K562 (cell line): ENCODE data around the gene GOLGA6L6. TPM values are rescaled to one million over a fixed set of nuclear protein-coding genes. Genes with fewer than 3 reads are reported as not detected.
"Not testable (repeated sequence)": the region's sequence is repeated elsewhere in the genome, so short reads cannot be mapped to it uniquely, and the experiment has no call there.

ENCODE experiments used
- ATAC-seq: fragments of 200-7000 bp; cut with Tn5 transposase; 3 replicates; pipeline ENCODE4 v1.9.1; 2020; ENCODE audit warnings: moderate library complexity
- BruUV-seq: library from RNA; stranded (reverse); fragments of 400-500 nt; replicated peaks from 2 replicates; lab custom pipeline; 2021; lab: Mats Ljungman, UMichigan
- CTCF ChIA-PET: fragments of 300-600 bp; formaldehyde crosslinking; extraction: SDS; loops from one replicate; lab custom pipeline; 2021; ENCODE audit warnings: low intra/inter-chr PET ratio; lab: Yijun Ruan, JAX
- POLR2A ChIA-PET: fragments of 300-600, 350-650 bp; sonication (Branson Sonifier 250); formaldehyde crosslinking; extraction: SDS; loops from one replicate; lab custom pipeline; 2021; ENCODE audit warnings: antibody characterized with exemption, inconsistent platforms; lab: Yijun Ruan, JAX
- DNase-seq, 4 experiments: peaks; one replicate each; pipeline versions ENCODE4 v3.0.0 to v3.0.0-alpha.2; 2011 to 2018; ENCODE audit warnings: low spot score in 3 of 4, mixed read lengths in 3 of 4; ENCODE audit errors: extremely low read depth in 1 of 4
- FAIRE-seq: peaks from 2 replicates; lab custom pipeline; 2011; peaks lifted over from hg19 to GRCh38; lab: Jason Lieb, UNC
- H2AFZ ChIP-seq: 2 replicates; pipeline ENCODE4 v1.6.0; 2011; ENCODE audit warnings: low read depth, low read length, control low read depth, inconsistent platforms
- H3K27ac ChIP-seq: fragments of 200-600 bp; 3 replicates; pipeline ENCODE4 v1.8.0; 2011; ENCODE audit warnings: low read depth, mild to moderate bottlenecking, control low read depth, inconsistent platforms, low read length, moderate library complexity, mixed read lengths; ENCODE audit errors: extremely low read depth
- H3K27me3 ChIP-seq, 2 experiments: fragments of 300-600 bp in 1 of 2; 2 replicates in 1 of 2; 3 replicates in 1 of 2; pipeline versions ENCODE4 v1.6.0 to v1.8.0; 2011; ENCODE audit warnings: inconsistent platforms in 2 of 2, low read length in 2 of 2, mild to moderate bottlenecking in 1 of 2, mixed read lengths in 1 of 2, moderate library complexity in 1 of 2; ENCODE audit not compliant: control insufficient read depth in 2 of 2, insufficient read depth in 2 of 2
- H3K36me3 ChIP-seq: fragments of 300-600 bp; 3 replicates; pipeline ENCODE4 v1.8.0; 2011; ENCODE audit warnings: mild to moderate bottlenecking, low read length, inconsistent platforms; ENCODE audit not compliant: control insufficient read depth, insufficient read depth
- H3K4me1 ChIP-seq, 2 experiments: fragments of 200-600 bp in 1 of 2; replicated peaks in 1 of 2; 2 replicates in 1 of 2; 3 replicates in 1 of 2; pipeline versions ENCODE4 v1.5.1 to v1.8.0; 2011; ENCODE audit warnings: inconsistent platforms in 2 of 2, low read length in 2 of 2, mild to moderate bottlenecking in 1 of 2, mixed read lengths in 1 of 2, moderate library complexity in 1 of 2; ENCODE audit not compliant: control insufficient read depth in 2 of 2, insufficient read depth in 2 of 2
- H3K4me2 ChIP-seq: 2 replicates; pipeline ENCODE4 v1.6.1; 2011; ENCODE audit warnings: low read length, control low read depth, inconsistent platforms, mixed read lengths; ENCODE audit not compliant: insufficient read depth
- H3K4me3 ChIP-seq: fragments of 200-600 bp; sonication (generic), shearing (Covaris generic); 2 replicates; pipeline ENCODE4 v1.5.1; 2016; ENCODE audit warnings: control low read depth, inconsistent platforms
- H3K79me2 ChIP-seq: fragments of 200-600 bp; 3 replicates; pipeline ENCODE4 v1.8.0; 2011; ENCODE audit warnings: low read length, inconsistent platforms; ENCODE audit not compliant: control insufficient read depth, insufficient read depth
- H3K9ac ChIP-seq, 2 experiments: 2 replicates each; pipeline versions ENCODE4 v1.6.0 to v1.6.1; 2011; ENCODE audit warnings: low read depth in 2 of 2, low read length in 2 of 2, control low read depth in 1 of 2, inconsistent platforms in 1 of 2, mild to moderate bottlenecking in 1 of 2, mixed read lengths in 1 of 2; ENCODE audit not compliant: insufficient read depth in 1 of 2
- H3K9me1 ChIP-seq: one replicate; pipeline ENCODE4 v1.6.0; 2011; ENCODE audit warnings: inconsistent platforms, mild to moderate bottlenecking, low read length, moderate library complexity; ENCODE audit not compliant: control insufficient read depth, insufficient read depth
- H3K9me3 ChIP-seq: replicated peaks from 2 replicates; pipeline ENCODE4 v1.5.1; 2011; ENCODE audit warnings: low read depth, low read length, inconsistent platforms; ENCODE audit not compliant: control insufficient read depth, insufficient read depth
- H4K20me1 ChIP-seq: replicated peaks from 2 replicates; pipeline ENCODE4 v1.6.1; 2011; ENCODE audit warnings: low read length, inconsistent platforms, mixed read lengths; ENCODE audit not compliant: control insufficient read depth, insufficient read depth
- WGBS: fragments of 100-300 bp; shearing (Covaris generic); methylation state at CpG from one replicate; pipeline ENCODE4 v1.1.6; 2016; ENCODE audit warnings: low coverage, mixed read lengths; ENCODE audit not compliant: insufficient coverage; ENCODE audit errors: missing lambda C conversion rate; 5-methylcytosine and 5-hydroxymethylcytosine counted together
- in situ Hi-C: fragments of 300-500 bp; cut with MboI; formaldehyde crosslinking; loops from 4 replicates; pipeline ENCODE4 v1.15.0; 2018; ENCODE audit warnings: inconsistent platforms, mixed read lengths
- intact Hi-C: fragments of 100-400 bp; cut with micrococcal nuclease; formaldehyde crosslinking; loops from 2 replicates; pipeline ENCODE4 v1.14.2; 2022
- polyA plus RNA-seq, 8 experiments: library from polyadenylated mRNA; depleted of rRNA in 4 of 8; stranded (reverse) in 5 of 8; unstranded in 3 of 8; fragments of >200 nt; fragmentation: Nextera tagmentation in 2 of 8; fragmentation: Illumina TruSeq in 1 of 8; extraction: Ambion mirVana in 2 of 8; extraction: Trizol in 1 of 8; gene quantifications; 2 replicates each; pipeline versions ENCODE4 v1.2.1 to v1.2.3, GENCODE V29; 2011 to 2014; ENCODE audit warnings: inconsistent platforms in 1 of 8, missing spikeins in 1 of 8
- total RNA-seq, 7 experiments: library from RNA; depleted of rRNA in 6 of 7; stranded (reverse); fragments of >200 nt in 6 of 7; fragmentation: Illumina TruSeq in 2 of 7; extraction: Trizol in 2 of 7; gene quantifications; 2 replicates each; pipeline versions ENCODE4 v1.2.1 to v1.2.3, GENCODE V29; 2011 to 2021; ENCODE audit warnings: low replicate concordance in 1 of 7

The GOLGA6L6 gene
- total and polyA plus RNA-seq, 9 of the 15 experiments (the other 6 are each of a cell fraction or from before 2014, with no cell fraction given): not detected

- H3K36me3 ChIP-seq, H3K4me1 ChIP-seq, DNase-seq, H3K9me3 ChIP-seq, BruUV-seq, POLR2A ChIA-PET, H3K27me3 ChIP-seq, ATAC-seq, CTCF ChIA-PET, in situ Hi-C loops, H3K4me2 ChIP-seq, H3K9me1 ChIP-seq, H3K4me3 ChIP-seq, FAIRE-seq, H3K9ac ChIP-seq, H2AFZ ChIP-seq, H4K20me1 ChIP-seq, intact Hi-C loops, H3K79me2 ChIP-seq, H3K27ac ChIP-seq: not testable (repeated sequence)
- WGBS: no CpG with 5 or more reads among the region's 5 CpGs
These were observed 39.9 kb downstream of the GOLGA6L6 start for GRCh38 chr15:20501512-20502222.

- H4K20me1 ChIP-seq, H3K9me3 ChIP-seq, BruUV-seq, in situ Hi-C loops, H3K79me2 ChIP-seq, H3K4me3 ChIP-seq, H3K27me3 ChIP-seq, H3K27ac ChIP-seq, H3K4me1 ChIP-seq, intact Hi-C loops, H3K9ac ChIP-seq, H3K36me3 ChIP-seq, ATAC-seq, H3K4me2 ChIP-seq, H2AFZ ChIP-seq, FAIRE-seq, H3K9me1 ChIP-seq, CTCF ChIA-PET, POLR2A ChIA-PET: not testable (repeated sequence)
- no CpG with 5 or more reads among the region's 9 CpGs for WGBS
- DNase-seq: peak in 1 of 4 experiments; percentile 8
These were observed 43.8 kb downstream of the GOLGA6L6 start for GRCh38 chr15:20497781-20498180.

GRCh38 chr15:20493035-20493434, 48.6 kb downstream of the GOLGA6L6 start:
- H3K4me2 ChIP-seq, CTCF ChIA-PET, H4K20me1 ChIP-seq, H3K4me3 ChIP-seq, H2AFZ ChIP-seq, H3K79me2 ChIP-seq, H3K9me1 ChIP-seq, H3K27me3 ChIP-seq, BruUV-seq, POLR2A ChIA-PET, ATAC-seq, H3K4me1 ChIP-seq, H3K9ac ChIP-seq, intact Hi-C loops, H3K27ac ChIP-seq, H3K36me3 ChIP-seq, DNase-seq, in situ Hi-C loops, H3K9me3 ChIP-seq, FAIRE-seq: not testable (repeated sequence)
- no CpG with 5 or more reads among the region's 5 CpGs for WGBS

- WGBS: no CpG with 5 or more reads among the region's 4 CpGs
- not testable (repeated sequence) for BruUV-seq, FAIRE-seq
These were observed 49.0 kb downstream of the GOLGA6L6 start for GRCh38 chr15:20492598-20492997.

More at GRCh38 chr15:20492598-20492997, 49.0 kb downstream of the GOLGA6L6 start:
- H3K27ac ChIP-seq, DNase-seq, H3K9me3 ChIP-seq, H3K9ac ChIP-seq, intact Hi-C loops, H3K27me3 ChIP-seq, H3K9me1 ChIP-seq, H3K79me2 ChIP-seq, H3K4me3 ChIP-seq, H2AFZ ChIP-seq, H3K36me3 ChIP-seq, CTCF ChIA-PET, ATAC-seq, POLR2A ChIA-PET, H3K4me1 ChIP-seq, in situ Hi-C loops, H3K4me2 ChIP-seq, H4K20me1 ChIP-seq: not testable (repeated sequence)
